ENCODE results near the gene SLFNL1. TPM values are rescaled to one million over a fixed set of nuclear protein-coding genes. Genes with fewer than 3 reads are reported as not detected.
A peak's percentile ranks its signal among the peaks of the same experiment; 100 is the strongest.

SLFNL1 gene
- total RNA-seq, 4 donors from 2014 or later, result 0.44 to 1.7 (median 0.92) TPM

DNA sequence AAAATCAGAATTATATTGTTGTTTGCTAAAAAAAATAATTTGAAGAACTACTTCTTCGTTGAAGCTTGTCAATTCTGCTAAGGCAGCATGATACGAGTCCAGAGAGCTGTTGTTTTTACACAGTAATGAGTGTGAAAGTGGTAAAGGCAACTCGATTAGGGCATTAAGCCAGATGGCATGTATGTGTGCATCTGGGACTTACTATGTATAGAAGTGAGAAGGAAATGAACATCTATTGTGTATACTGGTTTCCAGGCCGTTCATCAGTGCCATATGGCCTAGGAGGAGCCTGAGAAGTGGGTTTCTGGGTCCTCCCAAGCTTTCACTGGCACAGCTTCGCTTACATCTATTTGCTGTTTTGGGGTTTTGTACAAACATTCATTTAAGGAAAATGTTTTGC lies 36.4 kb downstream of the SLFNL1 start:
- no peak for DNase-seq
- Histone ChIP-seq H3K9me3 (no peaks in the 10 kb centered on the region), H3K27me3 (no peaks in the 10 kb centered on the region), H3K4me3 (replicated peaks in 1 of 3) (no peak overlapping the region), H3K36me3 (peaks cover 0 to 4% of the 10 kb centered on the region in 2 donors), H3K4me1 (peaks cover 43 to 64% of the 10 kb centered on the region in 2 donors), H3K27ac (peak overlapping the region; percentile 65 to 87 (median 78))
- intact Hi-C loops (cut with DNase I), result no loop called here
- WGBS, 2 donors, result 59 to 65% methylated on average over 5 of the region's 5 CpGs
- no peak for TF ChIP-seq POLR2A (IDR thresholded peaks at IDR 0.05)
- TF ChIP-seq, protein P1, sequence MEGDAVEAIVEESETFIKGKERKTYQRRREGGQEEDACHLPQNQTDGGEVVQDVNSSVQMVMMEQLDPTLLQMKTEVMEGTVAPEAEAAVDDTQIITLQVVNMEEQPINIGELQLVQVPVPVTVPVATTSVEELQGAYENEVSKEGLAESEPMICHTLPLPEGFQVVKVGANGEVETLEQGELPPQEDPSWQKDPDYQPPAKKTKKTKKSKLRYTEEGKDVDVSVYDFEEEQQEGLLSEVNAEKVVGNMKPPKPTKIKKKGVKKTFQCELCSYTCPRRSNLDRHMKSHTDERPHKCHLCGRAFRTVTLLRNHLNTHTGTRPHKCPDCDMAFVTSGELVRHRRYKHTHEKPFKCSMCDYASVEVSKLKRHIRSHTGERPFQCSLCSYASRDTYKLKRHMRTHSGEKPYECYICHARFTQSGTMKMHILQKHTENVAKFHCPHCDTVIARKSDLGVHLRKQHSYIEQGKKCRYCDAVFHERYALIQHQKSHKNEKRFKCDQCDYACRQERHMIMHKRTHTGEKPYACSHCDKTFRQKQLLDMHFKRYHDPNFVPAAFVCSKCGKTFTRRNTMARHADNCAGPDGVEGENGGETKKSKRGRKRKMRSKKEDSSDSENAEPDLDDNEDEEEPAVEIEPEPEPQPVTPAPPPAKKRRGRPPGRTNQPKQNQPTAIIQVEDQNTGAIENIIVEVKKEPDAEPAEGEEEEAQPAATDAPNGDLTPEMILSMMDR (IDR thresholded peaks at IDR 0.05), result no peak

DNA sequence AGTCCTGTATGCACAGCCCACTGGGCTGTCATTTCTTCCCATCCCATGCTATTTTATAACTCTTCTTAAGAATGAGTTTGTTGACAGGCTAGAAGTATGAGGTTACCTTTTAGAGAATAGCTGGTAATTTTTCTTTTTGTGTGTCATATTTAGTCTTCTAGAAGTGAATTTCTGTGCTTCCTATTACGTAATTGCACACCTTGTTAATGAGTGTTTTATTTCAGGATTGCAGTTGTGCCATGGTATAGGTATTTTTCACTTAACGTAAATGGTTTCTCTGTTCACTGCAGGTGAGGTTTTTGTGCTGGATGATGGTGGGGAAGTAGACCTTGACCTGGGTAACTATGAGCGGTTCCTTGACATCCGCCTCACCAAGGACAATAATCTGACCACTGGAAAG lies 37.0 kb downstream of the SLFNL1 start:
- H3K27ac ChIP-seq, result peak overlapping the region in 2 of 3 donors; percentile 78 to 87

DNA sequence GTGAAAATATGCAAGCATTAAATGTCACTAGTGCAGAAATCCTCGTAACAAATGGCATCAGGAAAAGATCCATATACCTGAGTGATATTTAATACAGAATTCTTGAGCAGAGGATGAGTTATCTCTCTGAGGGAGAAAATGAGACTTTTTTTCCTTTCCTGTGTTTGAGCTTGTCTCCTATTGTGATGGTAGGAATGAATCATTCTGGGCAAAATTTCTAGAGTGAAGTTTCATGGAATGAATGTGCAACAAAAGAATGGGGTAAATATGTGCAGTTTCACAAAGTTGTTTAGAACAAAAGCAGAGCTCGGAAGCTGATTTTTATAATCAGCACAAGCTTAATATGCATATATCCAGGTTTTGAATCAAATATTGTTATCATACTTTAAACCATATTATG lies 37.5 kb downstream of the SLFNL1 start:
- H3K4me1 ChIP-seq, result peaks cover 45 to 67% of the 10 kb centered on the region in 2 donors

More for the DNA sequence above, 37.0 kb downstream of the SLFNL1 start:
- DNase-seq, result no peak
- H3K4me1 ChIP-seq, result peaks cover 43 to 66% of the 10 kb centered on the region in 2 donors
- no peaks in the 10 kb centered on the region for H3K9me3 ChIP-seq
- H3K36me3 ChIP-seq, result peaks cover 0 to 4% of the 10 kb centered on the region in 2 donors
- intact Hi-C loops (cut with DNase I), result no loop called here
- H3K27me3 ChIP-seq, result no peaks in the 10 kb centered on the region
- 97 to 98% methylated on average over 4 of the region's 4 CpGs for WGBS, 2 donors
- no peak overlapping the region for H3K4me3 ChIP-seq (replicated peaks in 1 of 3)
- TF ChIP-seq, protein P1 (IDR thresholded peaks at IDR 0.05), result no peak
- no peak for TF ChIP-seq POLR2A (IDR thresholded peaks at IDR 0.05)

DNA sequence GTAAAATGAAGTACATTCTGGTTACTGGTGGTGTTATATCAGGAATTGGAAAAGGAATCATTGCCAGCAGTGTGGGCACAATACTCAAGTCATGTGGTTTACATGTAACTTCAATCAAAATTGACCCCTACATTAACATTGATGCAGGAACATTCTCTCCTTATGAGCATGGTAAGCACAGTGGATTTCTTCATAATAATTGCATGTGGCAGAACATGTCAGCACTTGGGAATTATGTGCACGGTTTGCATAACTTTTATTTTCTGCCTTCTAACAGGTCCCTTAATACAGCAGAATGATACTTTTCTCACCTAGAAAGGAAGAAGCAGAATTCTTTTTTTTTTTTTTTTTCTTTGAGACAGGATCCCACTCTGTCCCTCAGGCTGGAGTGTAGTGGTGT lies 38.2 kb downstream of the SLFNL1 start:
- 81 to 88% methylated on average over 1 of the region's 1 CpG for WGBS, 2 donors
- no peak for DNase-seq
- Histone ChIP-seq H3K4me1 (peaks cover 48 to 71% of the 10 kb centered on the region in 2 donors), H3K27ac (peak overlapping the region in 1 of 3 donors; percentile 64), H3K36me3 (no peaks in the 10 kb centered on the region), H3K9me3 (no peaks in the 10 kb centered on the region), H3K4me3 (replicated peaks in 1 of 3) (no peak overlapping the region), H3K27me3 (no peaks in the 10 kb centered on the region)
- intact Hi-C loops (cut with DNase I), result no loop called here
- TF ChIP-seq, protein P1 (IDR thresholded peaks at IDR 0.05), result no peak
- TF ChIP-seq POLR2A (IDR thresholded peaks at IDR 0.05), result no peak

More for the DNA sequence above, 37.5 kb downstream of the SLFNL1 start:
- Histone ChIP-seq H3K9me3 (no peaks in the 10 kb centered on the region), H3K4me3 (replicated peaks in 1 of 3) (no peak overlapping the region), H3K27ac (peak overlapping the region in 1 of 3 donors; percentile 87), H3K27me3 (no peaks in the 10 kb centered on the region), H3K36me3 (peaks cover 0 to 4% of the 10 kb centered on the region in 2 donors)
- intact Hi-C loops (cut with DNase I), result no loop called here
- 87 to 91% methylated on average over 2 of the region's 2 CpGs for WGBS, 2 donors
- no peak for TF ChIP-seq POLR2A (IDR thresholded peaks at IDR 0.05)
- TF ChIP-seq, protein P1 (IDR thresholded peaks at IDR 0.05), result no peak
- DNase-seq, result no peak

DNA sequence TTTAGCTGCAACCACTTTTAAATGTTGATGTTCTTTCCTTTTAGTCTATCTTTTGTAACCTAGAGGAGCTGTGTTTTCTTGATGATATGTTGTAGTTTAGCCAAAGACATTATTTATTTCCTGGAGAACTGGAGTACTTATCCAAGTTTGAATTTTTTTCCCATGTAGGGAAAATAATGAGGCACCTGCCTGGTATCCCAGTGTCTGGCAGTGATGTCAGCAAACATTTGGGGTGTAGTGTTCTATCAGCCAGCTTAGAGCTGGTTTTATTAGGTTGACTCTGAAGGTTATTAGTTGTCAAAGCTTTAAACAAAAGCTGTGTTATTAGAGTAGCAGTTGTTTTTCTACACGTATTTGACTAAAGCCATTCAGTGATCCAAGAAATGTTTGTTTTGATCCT lies 38.8 kb downstream of the SLFNL1 start:
- H3K27me3 ChIP-seq, result no peaks in the 10 kb centered on the region
- peaks cover 48 to 71% of the 10 kb centered on the region in 2 donors for H3K4me1 ChIP-seq
- 38 to 48% methylated on average over 1 of the region's 1 CpG for WGBS, 2 donors
- TF ChIP-seq, protein P1 (IDR thresholded peaks at IDR 0.05), result no peak
- no peak for TF ChIP-seq POLR2A (IDR thresholded peaks at IDR 0.05)
- H3K9me3 ChIP-seq, result no peaks in the 10 kb centered on the region
- intact Hi-C loops (cut with DNase I), result no loop called here
- H3K36me3 ChIP-seq, result no peaks in the 10 kb centered on the region
- peak overlapping the region in 1 of 3 donors; percentile 64 for H3K27ac ChIP-seq
- no peak overlapping the region for H3K4me3 ChIP-seq (replicated peaks in 1 of 3)
- no peak for DNase-seq
